K562 (cell line): ENCODE results near the gene ARHGEF3. TPM values are rescaled to one million over a fixed set of nuclear protein-coding genes. Genes with fewer than 3 reads are reported as not detected.

Source experiments
- ARID1B ChIP-seq: fragments of 450-650 bp; IDR thresholded peaks from 2 replicates; pipeline ENCODE4 v1.6.1; 2016; ENCODE audit warnings: antibody characterized with exemption, mild to moderate bottlenecking, inconsistent platforms
- BHLHE40 ChIP-seq: IDR thresholded peaks from 2 replicates; pipeline ENCODE4 v1.6.1; 2011; ENCODE audit warnings: low read length, improper control_type of control experiment
- CCNT2 ChIP-seq: IDR thresholded peaks from 2 replicates; pipeline ENCODE4 v1.6.1; 2011; ENCODE audit warnings: borderline replicate concordance, low read depth, mild to moderate bottlenecking, moderate library complexity, mixed read lengths, low read length; ENCODE audit not compliant: insufficient read length; ENCODE audit errors: extremely low read depth
- CREM ChIP-seq: IDR thresholded peaks from 2 replicates; pipeline ENCODE4 v1.6.1; 2014; ENCODE audit warnings: antibody characterized with exemption, low read depth
- CXXC5 ChIP-seq: fragments of 250-450 bp; sonication (Bioruptor Pico); IDR thresholded peaks from 2 replicates; pipeline ENCODE4 v1.8.0; 2022; ENCODE audit warnings: inconsistent platforms, mild to moderate bottlenecking, moderate library complexity
- EGR1 ChIP-seq: fragments of 450-650 bp; conservative IDR thresholded peaks from 2 replicates; pipeline ENCODE4 v1.6.1; 2017; ENCODE audit warnings: mild to moderate bottlenecking
- FOXK1 ChIP-seq: sonication (generic); formaldehyde crosslinking; IDR thresholded peaks from 2 replicates; pipeline ENCODE4 v1.8.0; 2022; ENCODE audit warnings: missing genetic modification reagents, mild to moderate bottlenecking, borderline replicate concordance
- KDM4B ChIP-seq, 2 experiments: fragments of 450-650 bp in 1 of 2; sonication (generic) in 1 of 2; IDR thresholded peaks; 2 replicates each; pipeline ENCODE4 v1.6.1; 2016 to 2017; ENCODE audit warnings: borderline replicate concordance in 2 of 2, antibody characterized with exemption in 1 of 2, low read depth in 1 of 2, mild to moderate bottlenecking in 1 of 2
- L3MBTL2 ChIP-seq: fragments of 450-650 bp; IDR thresholded peaks from 2 replicates; pipeline ENCODE4 v1.6.1; 2016; ENCODE audit warnings: mild to moderate bottlenecking, moderate library complexity
- PCBP1 ChIP-seq: fragments of 200-400 bp; formaldehyde crosslinking; IDR thresholded peaks from 2 replicates; pipeline ENCODE4 v1.6.1; 2018; ENCODE audit warnings: mild to moderate bottlenecking, low read depth, low read length; ENCODE audit not compliant: poor library complexity, severe bottlenecking
- POU5F1 ChIP-seq: fragments of 150-350 bp; IDR thresholded peaks from 2 replicates; pipeline ENCODE4 v1.6.1; 2014; ENCODE audit warnings: borderline replicate concordance, low read length, low read depth, mild to moderate bottlenecking; ENCODE audit not compliant: partially characterized antibody
- PYGO2 ChIP-seq: fragments of 450-650 bp; IDR thresholded peaks from 2 replicates; pipeline ENCODE4 v1.6.1; 2016; ENCODE audit warnings: mild to moderate bottlenecking, missing genetic modification characterization, moderate library complexity, missing compliant biosample characterization
- SFPQ ChIP-seq: fragments of 200-400 bp; formaldehyde crosslinking; IDR thresholded peaks from 2 replicates; pipeline ENCODE4 v1.6.1; 2017; ENCODE audit warnings: mild to moderate bottlenecking, low read depth, low read length, moderate library complexity
- SRSF9 ChIP-seq: fragments of 200-400 bp; formaldehyde crosslinking; IDR thresholded peaks from 2 replicates; pipeline ENCODE4 v1.6.1; 2017; ENCODE audit warnings: low read depth, low read length, borderline replicate concordance
- THRAP3 ChIP-seq: fragments of 450-650 bp; IDR thresholded peaks from 2 replicates; pipeline ENCODE4 v1.6.1; 2016; ENCODE audit warnings: mild to moderate bottlenecking, inconsistent platforms, borderline replicate concordance
- TRIM28 ChIP-seq: fragments of 450-650 bp; IDR thresholded peaks from 2 replicates; pipeline ENCODE4 v1.6.1; 2017
- ZBTB33 ChIP-seq: sonication (generic); formaldehyde crosslinking; IDR thresholded peaks from 2 replicates; pipeline ENCODE4 v1.8.1; 2023; ENCODE audit warnings: mild to moderate bottlenecking, missing genetic modification reagents
- ZNF232 ChIP-seq: sonication (generic); formaldehyde crosslinking; IDR thresholded peaks from 2 replicates; pipeline ENCODE4 v1.8.0; 2022; ENCODE audit warnings: mild to moderate bottlenecking, missing genetic modification reagents
- ZNF431 ChIP-seq: sonication (generic); formaldehyde crosslinking; IDR thresholded peaks from 2 replicates; pipeline ENCODE4 v1.8.0; 2022; ENCODE audit warnings: mild to moderate bottlenecking, missing genetic modification reagents
- polyA plus RNA-seq, 8 experiments: library from polyadenylated mRNA; depleted of rRNA in 4 of 8; stranded (reverse) in 5 of 8; unstranded in 3 of 8; fragments of >200 nt; fragmentation: Nextera tagmentation in 2 of 8; fragmentation: Illumina TruSeq in 1 of 8; extraction: Ambion mirVana in 2 of 8; extraction: Trizol in 1 of 8; gene quantifications; 2 replicates each; pipeline versions ENCODE4 v1.2.1 to v1.2.3, GENCODE V29; 2011 to 2014; ENCODE audit warnings: inconsistent platforms in 1 of 8, missing spikeins in 1 of 8
- total RNA-seq, 7 experiments: library from RNA; depleted of rRNA in 6 of 7; stranded (reverse); fragments of >200 nt in 6 of 7; fragmentation: Illumina TruSeq in 2 of 7; extraction: Trizol in 2 of 7; gene quantifications; 2 replicates each; pipeline versions ENCODE4 v1.2.1 to v1.2.3, GENCODE V29; 2011 to 2021; ENCODE audit warnings: low replicate concordance in 1 of 7
- TF ChIP-seq, protein P1 (sequence below): fragments of 450-650 bp; IDR thresholded peaks from 2 replicates; pipeline ENCODE4 v1.6.1; 2014; ENCODE audit warnings: low read depth, mild to moderate bottlenecking, moderate library complexity, borderline replicate concordance
- TF ChIP-seq, protein P2 (sequence below): fragments of 450-650 bp; formaldehyde crosslinking; IDR thresholded peaks from 2 replicates; pipeline ENCODE4 v1.4.0; 2022; ENCODE audit warnings: missing genetic modification characterization

The ARHGEF3 gene
- total and polyA plus RNA-seq, 9 of the 15 experiments (the other 6 are each of a cell fraction or from before 2014, with no cell fraction given) = 0.77 to 2.7 (median 1.4) TPM

DNA sequence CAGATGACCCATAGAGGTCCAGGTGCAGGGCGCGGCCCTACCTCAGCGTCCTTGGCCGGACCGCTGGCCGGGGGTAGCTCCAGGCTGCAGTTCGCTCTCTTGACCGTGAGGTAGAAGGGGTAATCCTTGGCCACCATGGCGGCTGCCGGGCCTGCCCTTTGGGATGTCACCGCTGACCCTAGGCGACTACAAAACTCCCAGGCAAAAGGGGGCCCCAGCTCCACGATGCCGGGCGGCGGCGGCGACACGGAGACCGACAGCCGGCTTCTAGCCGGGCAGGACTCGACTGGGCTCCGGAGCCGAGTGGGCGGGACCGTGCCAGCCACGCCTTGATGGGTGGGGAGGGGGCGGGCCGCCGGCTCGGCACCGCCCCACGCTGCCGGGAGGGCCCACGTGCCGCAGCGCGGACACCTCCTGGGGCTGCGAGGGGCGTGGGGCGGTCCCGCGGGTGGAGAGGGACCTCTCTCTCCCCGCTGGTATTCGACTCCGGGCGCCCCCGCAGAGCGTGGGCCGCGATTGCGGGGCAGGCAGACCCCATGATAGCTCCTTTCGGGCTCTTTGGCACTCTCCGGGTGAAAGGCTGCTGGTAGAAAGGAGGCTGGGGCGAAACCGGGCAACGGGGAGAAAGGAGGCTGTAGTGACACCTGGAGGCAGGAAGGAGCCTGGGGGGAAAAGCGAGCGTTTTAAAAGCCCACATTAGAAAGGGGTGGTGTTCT, at the start of gene ARHGEF3 (continued):
- TF ChIP-seq ZNF431 (CRISPR knock-in tag) (no peak), PYGO2 (tag) (no peak), FOXK1 (no peak), ZNF232 (CRISPR knock-in tag) (no peak), PCBP1 (no peak), SFPQ (no peak), CCNT2 (peak; percentile 39), BHLHE40 (peak; percentile 52; the same call in 1 of the 2 replicates), ARID1B (no peak), SRSF9 (no peak), EGR1 (peak; percentile 33; the same call in 1 of the 2 replicates), L3MBTL2 (peak; percentile 99), ZBTB33 (CRISPR knock-in tag) (no peak), CXXC5 (CRISPR knock-in tag) (peak; percentile 51), CREM (no peak), TRIM28 (no peak), THRAP3 (no peak), POU5F1 (no peak), KDM4B (IDR thresholded peaks at IDR 0.05; ENCODE audit: borderline replicate concordance in 2 of 2, low read depth in 1 of 2) (no peak)
- TF ChIP-seq, protein P1, sequence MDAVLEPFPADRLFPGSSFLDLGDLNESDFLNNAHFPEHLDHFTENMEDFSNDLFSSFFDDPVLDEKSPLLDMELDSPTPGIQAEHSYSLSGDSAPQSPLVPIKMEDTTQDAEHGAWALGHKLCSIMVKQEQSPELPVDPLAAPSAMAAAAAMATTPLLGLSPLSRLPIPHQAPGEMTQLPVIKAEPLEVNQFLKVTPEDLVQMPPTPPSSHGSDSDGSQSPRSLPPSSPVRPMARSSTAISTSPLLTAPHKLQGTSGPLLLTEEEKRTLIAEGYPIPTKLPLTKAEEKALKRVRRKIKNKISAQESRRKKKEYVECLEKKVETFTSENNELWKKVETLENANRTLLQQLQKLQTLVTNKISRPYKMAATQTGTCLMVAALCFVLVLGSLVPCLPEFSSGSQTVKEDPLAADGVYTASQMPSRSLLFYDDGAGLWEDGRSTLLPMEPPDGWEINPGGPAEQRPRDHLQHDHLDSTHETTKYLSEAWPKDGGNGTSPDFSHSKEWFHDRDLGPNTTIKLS = 0 out of 2 replicates have a peak, but pooled peaks have one; percentile 15
- TF ChIP-seq, protein P2, sequence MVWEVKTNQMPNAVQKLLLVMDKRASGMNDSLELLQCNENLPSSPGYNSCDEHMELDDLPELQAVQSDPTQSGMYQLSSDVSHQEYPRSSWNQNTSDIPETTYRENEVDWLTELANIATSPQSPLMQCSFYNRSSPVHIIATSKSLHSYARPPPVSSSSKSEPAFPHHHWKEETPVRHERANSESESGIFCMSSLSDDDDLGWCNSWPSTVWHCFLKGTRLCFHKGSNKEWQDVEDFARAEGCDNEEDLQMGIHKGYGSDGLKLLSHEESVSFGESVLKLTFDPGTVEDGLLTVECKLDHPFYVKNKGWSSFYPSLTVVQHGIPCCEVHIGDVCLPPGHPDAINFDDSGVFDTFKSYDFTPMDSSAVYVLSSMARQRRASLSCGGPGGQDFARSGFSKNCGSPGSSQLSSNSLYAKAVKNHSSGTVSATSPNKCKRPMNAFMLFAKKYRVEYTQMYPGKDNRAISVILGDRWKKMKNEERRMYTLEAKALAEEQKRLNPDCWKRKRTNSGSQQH (CRISPR knock-in tag) = no peak
